GM12801 (cell line): Measurements from ENCODE around the gene ATG16L2.

Experiments
- CTCF ChIP-seq: IDR thresholded peaks from one replicate; pipeline ENCODE4 v1.5.1; 2011; ENCODE audit warnings: control low read depth; ENCODE audit not compliant: insufficient read length; ENCODE audit errors: extremely low read depth

ATG16L2 gene

GRCh38 chr11:72826942-72827480, 12.8 kb downstream of the ATG16L2 start:
- TF ChIP-seq CTCF: no peak

- no peak for TF ChIP-seq CTCF
Observed at GRCh38 chr11:72828081-72828567, 13.9 kb downstream of the ATG16L2 start.

- TF ChIP-seq CTCF: no peak
Observed at GRCh38 chr11:72828692-72829101, 14.5 kb downstream of the ATG16L2 start.

GRCh38 chr11:72829178-72829577, 15.0 kb downstream of the ATG16L2 start:
- TF ChIP-seq CTCF: no peak

GRCh38 chr11:72829884-72830533, 15.8 kb downstream of the ATG16L2 start:
- no peak for TF ChIP-seq CTCF

- TF ChIP-seq CTCF: no peak
Observed at GRCh38 chr11:72831521-72832300, 17.5 kb downstream of the ATG16L2 start.

GRCh38 chr11:72832301-72833082, 18.3 kb downstream of the ATG16L2 start:
- TF ChIP-seq CTCF: no peak
